Ureter (tissue), 1 donor: Measurements from ENCODE around the gene SPEF1. TPM values are rescaled to one million over a fixed set of nuclear protein-coding genes. Genes with fewer than 3 reads are reported as not detected.
"Not testable (repeated sequence)": the region's sequence is repeated elsewhere in the genome, so short reads cannot be mapped to it uniquely, and the experiment has no call there.

Source experiments
- DNase-seq: peaks from one replicate; pipeline ENCODE4 v3.0.0-alpha.2; 2020; ENCODE audit warnings: low spot score
- total RNA-seq: library from RNA; stranded (reverse); gene quantifications from one replicate; pipeline ENCODE4 v1.2.4, GENCODE V29; 2023
- donor health status: DM: yes; HTN: yes; CAD: no.

Gene SPEF1, protein sequence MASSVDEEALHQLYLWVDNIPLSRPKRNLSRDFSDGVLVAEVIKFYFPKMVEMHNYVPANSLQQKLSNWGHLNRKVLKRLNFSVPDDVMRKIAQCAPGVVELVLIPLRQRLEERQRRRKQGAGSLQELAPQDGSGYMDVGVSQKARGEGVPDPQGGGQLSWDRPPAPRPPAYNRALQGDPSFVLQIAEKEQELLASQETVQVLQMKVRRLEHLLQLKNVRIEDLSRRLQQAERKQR
- total RNA-seq = 0.29 TPM

DNA sequence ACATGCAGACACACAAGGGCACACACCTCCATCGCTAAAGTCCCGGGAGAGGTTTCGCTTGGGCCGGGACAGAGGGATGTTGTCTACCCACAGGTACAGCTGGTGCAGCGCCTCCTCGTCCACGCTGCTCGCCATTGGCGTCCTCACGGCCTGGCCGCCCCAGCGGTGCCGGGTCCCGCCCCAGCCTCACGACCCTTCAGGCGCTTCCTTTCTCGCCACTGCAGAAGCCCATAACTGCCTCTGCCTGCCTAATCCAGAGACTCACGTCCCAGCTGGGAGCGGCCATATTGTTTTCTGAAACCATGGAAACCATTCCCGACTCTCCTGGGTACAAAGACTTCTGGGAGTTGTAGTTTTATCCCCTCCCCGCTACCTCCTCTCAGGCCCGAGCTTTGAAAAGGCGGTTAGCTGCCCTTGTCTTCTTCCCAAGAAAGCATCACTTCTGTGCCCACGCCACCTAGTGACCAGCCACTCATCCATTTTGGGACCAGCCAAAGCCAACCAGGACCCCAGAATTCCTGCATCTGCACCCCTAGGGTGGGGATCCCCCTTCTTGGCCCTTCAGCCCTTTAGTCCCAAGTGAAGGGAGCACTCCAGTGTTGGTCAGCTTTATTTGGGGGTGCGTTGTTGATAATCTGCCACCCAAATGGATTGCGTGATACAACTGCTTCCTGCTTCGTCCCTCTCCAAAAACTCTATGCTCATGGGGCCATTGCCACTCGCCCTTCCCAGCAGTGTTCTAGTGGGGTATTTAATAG, at the start of gene SPEF1:
SPEF1 (minus strand) TSS at position 296 of the 758 bp plus-strand sequence; CDS start at position 135, 161 bp downstream.
- DNase-seq = peak; percentile 86

- not testable (repeated sequence) for DNase-seq
Observed at GRCh38 chr20:3829891-3830290, 48.6 kb upstream of the SPEF1 start.

DNA sequence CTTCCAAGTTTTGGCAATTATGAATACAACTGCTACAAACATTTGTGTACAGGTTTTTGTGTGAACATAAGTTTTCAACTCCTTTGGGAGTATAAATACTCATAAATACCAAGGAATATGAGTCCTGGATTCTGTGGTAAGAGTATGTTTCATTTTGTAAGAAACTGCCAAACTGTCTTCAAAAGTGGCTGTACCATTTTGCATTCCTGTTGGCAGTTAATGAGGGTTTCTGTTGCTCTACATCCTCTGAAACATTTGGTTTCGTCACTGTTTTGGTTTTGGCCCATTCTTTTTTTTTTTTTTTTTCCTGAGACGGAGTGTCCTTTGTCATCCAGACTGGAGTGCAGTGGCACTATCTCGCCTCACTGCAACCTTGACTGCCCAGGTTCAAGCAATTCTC, 47.5 kb upstream of the SPEF1 start:
- DNase-seq = no peak

DNA sequence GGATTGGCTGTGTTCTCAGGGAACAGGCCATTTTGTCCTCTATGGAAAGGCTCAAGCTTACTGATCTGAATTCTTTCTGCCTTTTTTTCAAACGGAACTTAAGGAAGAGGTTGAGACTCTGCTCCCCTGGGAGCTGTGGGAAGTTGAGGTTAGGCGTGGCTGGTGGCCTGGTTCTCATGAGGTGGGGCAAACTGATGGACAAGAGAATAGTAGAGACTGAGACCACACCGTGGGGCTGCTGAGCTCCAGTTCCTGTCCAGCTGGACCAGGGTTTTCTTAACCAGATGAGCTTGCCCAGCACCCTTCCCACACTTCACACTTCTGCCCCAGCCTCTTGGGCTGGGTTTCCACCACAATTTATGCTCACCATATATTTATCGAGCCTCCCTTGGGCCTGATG, 45.2 kb upstream of the SPEF1 start:
- DNase-seq = no peak

- no peak for DNase-seq
Observed at GRCh38 chr20:3825526-3825925, 44.3 kb upstream of the SPEF1 start.

- DNase-seq = no peak
Observed at GRCh38 chr20:3823881-3824280, 42.6 kb upstream of the SPEF1 start.

GRCh38 chr20:3821996-3822395, 40.7 kb upstream of the SPEF1 start:
- no peak for DNase-seq

- no peak for DNase-seq
Observed at GRCh38 chr20:3820901-3821727, 39.9 kb upstream of the SPEF1 start.

- DNase-seq = peak; percentile 97
Observed at GRCh38 chr20:3820048-3820900, 39.0 kb upstream of the SPEF1 start, which contains the start of gene AP5S1. AP5S1 (plus strand) TSS chr20:3820547; CDS start chr20:3822118, 1,571 bp downstream.

GRCh38 chr20:3819411-3820047, 38.3 kb upstream of the SPEF1 start:
- DNase-seq = no peak

DNA sequence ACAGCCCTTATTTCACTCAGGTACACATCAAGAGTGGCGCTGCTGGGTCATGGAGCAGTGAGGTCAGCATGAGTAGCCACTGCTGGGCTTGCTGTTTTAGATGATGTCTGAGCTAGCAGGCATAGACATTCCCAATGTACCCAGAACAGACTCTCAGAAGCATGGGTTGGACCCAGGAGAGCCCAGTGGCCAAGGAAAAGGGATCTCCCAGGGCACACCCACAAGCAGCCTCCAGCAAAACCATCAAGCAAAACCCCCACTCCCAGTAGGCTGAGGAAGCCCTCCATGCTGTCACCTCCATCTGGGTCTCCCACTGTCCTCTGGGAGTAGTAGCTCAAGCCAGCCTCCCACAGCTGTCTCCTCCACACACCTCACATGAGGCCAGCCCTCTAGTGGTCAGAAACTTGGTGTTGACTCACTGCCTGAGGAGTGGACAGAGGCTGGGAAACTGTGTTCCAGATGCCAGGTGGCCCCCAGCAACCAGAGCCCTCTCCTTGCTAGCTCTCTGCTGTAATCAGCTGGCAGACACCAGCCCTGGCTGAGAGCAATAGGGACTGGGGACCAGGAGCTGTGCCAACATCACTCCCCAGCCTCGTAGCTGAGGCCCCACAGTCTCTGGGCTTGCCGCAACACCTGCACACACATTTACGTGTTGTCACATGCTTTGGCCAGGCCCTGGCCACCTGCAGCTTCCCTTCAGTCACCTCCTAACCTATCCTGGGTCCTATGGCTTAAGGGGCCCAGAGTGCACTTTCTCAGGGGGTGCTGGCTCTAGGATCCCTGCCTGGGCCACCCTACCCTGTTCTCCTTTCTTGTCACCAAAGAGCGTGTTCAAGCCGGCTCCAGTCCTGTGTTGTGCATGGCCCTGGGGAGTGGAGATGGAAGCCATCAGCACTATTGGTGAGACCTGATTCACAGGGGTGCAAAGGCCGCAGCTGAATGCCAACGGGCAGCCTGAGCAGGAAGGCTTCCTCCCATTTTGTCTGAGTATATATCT, 37.2 kb upstream of the SPEF1 start:
- no peak for DNase-seq

DNA sequence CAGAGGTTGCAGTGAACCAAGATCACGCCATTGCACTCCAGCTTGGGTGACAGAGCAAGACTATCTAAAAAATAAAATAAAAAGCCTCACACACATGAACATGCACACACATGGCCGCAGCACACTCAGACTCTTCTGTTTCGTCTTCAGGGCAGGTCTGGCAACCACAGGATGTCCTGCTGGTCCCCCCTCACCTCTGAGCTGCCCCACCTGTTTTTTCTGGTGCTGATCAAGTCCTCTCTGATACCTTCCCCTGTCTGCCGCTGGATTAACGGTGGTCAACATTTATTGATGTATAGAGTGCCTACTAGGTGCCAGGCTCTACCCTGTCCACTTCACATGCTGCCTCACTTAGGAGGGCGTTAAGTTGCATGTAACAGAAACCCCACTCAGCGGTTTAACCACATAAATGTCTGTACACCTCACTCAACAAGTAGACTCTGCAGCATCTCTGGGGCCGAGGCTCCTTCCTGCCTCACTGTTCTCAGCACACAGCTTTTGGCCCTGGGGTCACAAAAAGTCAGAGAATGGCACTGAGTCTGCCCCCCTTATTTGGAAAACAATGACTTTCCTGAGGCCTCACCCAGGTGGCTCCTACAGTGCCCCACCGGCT, 34.6 kb upstream of the SPEF1 start:
- DNase-seq = no peak

DNA sequence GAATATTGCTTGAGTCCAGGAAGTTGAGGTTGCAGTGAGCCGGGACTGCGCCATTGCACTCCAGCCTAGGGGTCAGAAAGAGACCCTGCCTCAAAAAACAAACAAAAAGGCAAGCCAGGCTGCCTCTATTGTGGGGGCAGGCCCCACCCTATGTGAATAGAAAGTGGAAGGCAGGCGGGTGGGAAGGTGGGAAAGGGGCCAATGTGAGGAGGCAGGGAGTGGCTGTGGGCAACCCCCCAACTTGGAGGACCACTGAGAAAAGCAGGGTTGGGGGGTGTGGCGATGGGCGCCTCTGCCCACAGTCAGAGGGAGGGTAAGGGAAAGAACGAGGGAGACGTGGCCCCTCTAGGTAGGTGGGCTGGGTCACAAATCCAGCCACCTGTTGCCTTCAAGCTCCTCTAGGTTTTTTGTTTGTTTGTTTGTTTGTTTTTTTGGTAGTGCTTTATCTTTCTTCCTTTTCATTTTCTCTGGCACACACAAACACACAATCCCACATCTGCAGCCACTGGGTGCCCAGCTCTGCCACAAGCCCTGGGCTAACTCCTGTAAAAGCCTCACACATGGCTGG, 33.8 kb upstream of the SPEF1 start:
- no peak for DNase-seq

DNA sequence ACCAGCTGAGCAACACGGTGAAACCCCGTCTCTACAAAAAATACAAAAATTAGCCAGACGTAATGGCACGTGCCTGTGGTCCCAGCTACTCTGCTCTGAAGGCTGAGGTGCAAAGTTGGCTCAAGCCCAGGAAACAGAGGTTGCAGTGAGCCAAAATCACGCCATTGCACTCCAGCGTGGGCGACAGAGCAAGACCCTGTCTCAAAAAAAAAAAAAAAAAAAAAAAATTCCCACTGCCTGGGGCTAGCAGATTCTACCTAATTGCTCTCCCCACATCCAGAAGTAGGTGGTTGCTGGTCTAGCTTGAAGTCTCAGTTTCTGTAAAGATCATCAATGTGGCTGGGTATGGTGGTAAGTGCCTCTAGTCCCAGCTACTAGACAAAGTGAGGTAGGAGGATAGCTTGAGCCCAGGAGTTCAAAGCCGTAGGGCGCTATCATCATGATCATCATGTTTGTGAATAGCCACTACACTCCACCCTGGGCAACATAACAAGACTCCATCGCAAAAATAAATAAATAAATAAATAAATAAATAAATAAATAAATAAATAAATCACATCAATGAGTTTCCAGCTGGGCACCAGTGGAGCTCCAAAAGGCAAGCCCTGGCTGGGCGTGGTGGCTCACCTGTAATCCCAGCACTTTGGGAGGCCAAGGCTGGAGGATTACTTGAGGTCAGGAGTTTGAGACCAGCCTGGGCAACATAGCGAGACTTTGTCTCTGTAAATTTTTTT, 32.8 kb upstream of the SPEF1 start:
- no peak for DNase-seq

DNA sequence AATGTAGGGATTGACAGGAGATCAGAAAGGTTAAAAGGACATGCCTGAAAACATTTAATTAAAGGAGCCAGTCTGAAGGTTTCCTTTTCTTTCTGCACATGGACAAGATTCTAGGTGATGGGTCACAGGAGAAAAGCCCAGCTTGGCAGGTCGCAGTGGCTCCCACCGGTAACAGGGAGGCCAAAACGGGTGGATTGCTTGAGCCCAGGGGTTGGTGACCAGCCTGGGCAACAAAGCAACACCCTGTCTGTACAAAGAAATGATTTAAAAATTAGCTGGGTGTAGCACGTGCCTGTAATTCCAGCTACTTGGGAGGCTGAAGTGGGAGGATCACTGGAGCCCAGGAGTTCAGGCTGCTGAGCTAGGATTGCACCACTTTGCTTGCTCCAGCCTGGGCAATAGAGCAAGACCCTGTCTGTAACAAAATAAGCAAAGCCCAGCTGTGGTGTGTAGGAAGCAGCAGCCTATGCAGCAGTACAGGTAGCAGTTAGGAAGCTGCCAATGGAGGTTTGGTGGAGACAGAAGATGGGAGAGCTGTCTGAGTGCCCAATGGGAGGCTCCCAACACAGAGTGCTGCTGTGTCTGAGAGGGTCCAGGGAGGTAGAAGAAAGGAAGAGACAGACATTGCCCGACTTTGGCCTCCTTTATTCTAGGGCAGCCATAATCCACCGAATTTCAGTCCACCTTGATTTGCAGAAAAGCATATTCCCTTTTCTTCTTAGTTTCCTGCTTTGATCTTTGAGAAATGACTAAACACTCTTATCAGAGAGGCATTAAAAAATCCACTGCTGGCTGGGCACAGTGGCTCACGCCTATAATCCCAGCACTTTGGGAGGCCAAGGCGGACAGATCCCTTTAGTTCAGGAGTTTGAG, 32.0 kb upstream of the SPEF1 start:
- no peak for DNase-seq

- DNase-seq = no peak
Observed at GRCh38 chr20:3812259-3812681, 31.0 kb upstream of the SPEF1 start.
